Esophagus muscularis mucosa (tissue), 4 donors: Measurements from ENCODE around the gene LPA. TPM values are rescaled to one million over a fixed set of nuclear protein-coding genes. Genes with fewer than 3 reads are reported as not detected.
"Not testable (repeated sequence)": the region's sequence is repeated elsewhere in the genome, so short reads cannot be mapped to it uniquely, and the experiment has no call there.

Experiments used
- DNase-seq: peaks from one replicate; pipeline ENCODE4 v3.0.0-alpha.2; 2017; ENCODE audit errors: extremely low spot score
- H3K27ac ChIP-seq, 4 donors: fragments of 200-600 bp; sonication (generic); replicated peaks in 1 of 4; 1 replicate in 3 of 4; 2 replicates in 1 of 4; pipeline ENCODE4 v1.5.1; 2016 to 2019; ENCODE audit warnings: mild to moderate bottlenecking in 1 of 4
- H3K27me3 ChIP-seq, 4 donors: fragments of 200-600 bp; sonication (generic); one replicate each; pipeline versions ENCODE4 v1.5.1 to v1.6.0; 2016 to 2019
- H3K36me3 ChIP-seq, 4 donors: fragments of 200-600 bp; sonication (generic); one replicate each; pipeline ENCODE4 v1.5.1; 2016 to 2019
- H3K4me1 ChIP-seq, 4 donors: fragments of 200-600 bp; sonication (generic); one replicate each; pipeline ENCODE4 v1.5.1; 2016 to 2019
- H3K4me3 ChIP-seq, 4 donors: fragments of 200-600 bp; sonication (generic); 1 replicate in 2 of 4; 2 replicates in 2 of 4; pipeline ENCODE4 v1.5.1; 2016 to 2019; ENCODE audit warnings: mild to moderate bottlenecking in 4 of 4, moderate library complexity in 1 of 4
- H3K9me3 ChIP-seq, 4 donors: fragments of 200-600 bp; sonication (generic); 1 replicate in 3 of 4; 2 replicates in 1 of 4; pipeline ENCODE4 v1.5.1; 2016 to 2019
- CTCF ChIP-seq, 3 experiments: fragments of 200-600 bp in 2 of 3; fragments of 450-650 bp in 1 of 3; sonication (generic) in 2 of 3; IDR thresholded peaks; one replicate each; pipeline ENCODE4 v1.5.1; 2017 to 2019; ENCODE audit warnings: antibody characterized with exemption in 3 of 3, mild to moderate bottlenecking in 2 of 3, moderate library complexity in 1 of 3
- EP300 ChIP-seq: sonication (generic); formaldehyde crosslinking; IDR thresholded peaks from one replicate; pipeline ENCODE4 v1.6.1; 2017; ENCODE audit warnings: antibody characterized with exemption
- POLR2AphosphoS5 ChIP-seq, 2 donors: sonication (generic); formaldehyde crosslinking; IDR thresholded peaks; one replicate each; pipeline ENCODE4 v1.6.1; 2017; ENCODE audit warnings: antibody characterized with exemption in 2 of 2
- WGBS: methylation state at CpG from one replicate; pipeline ENCODE4 v1.1.5; 2018; 5-methylcytosine and 5-hydroxymethylcytosine counted together
- intact Hi-C: fragments of 100-400 bp; cut with DNase I; formaldehyde crosslinking; loops from one replicate; pipeline ENCODE4 v1.15.1; 2023
- total RNA-seq, 4 donors: library from RNA; depleted of rRNA; stranded (reverse); fragments of >200 nt; gene quantifications; one replicate each; pipeline versions ENCODE4 v1.1.0 to v1.2.1, GENCODE V29; 2016

LPA gene, protein sequence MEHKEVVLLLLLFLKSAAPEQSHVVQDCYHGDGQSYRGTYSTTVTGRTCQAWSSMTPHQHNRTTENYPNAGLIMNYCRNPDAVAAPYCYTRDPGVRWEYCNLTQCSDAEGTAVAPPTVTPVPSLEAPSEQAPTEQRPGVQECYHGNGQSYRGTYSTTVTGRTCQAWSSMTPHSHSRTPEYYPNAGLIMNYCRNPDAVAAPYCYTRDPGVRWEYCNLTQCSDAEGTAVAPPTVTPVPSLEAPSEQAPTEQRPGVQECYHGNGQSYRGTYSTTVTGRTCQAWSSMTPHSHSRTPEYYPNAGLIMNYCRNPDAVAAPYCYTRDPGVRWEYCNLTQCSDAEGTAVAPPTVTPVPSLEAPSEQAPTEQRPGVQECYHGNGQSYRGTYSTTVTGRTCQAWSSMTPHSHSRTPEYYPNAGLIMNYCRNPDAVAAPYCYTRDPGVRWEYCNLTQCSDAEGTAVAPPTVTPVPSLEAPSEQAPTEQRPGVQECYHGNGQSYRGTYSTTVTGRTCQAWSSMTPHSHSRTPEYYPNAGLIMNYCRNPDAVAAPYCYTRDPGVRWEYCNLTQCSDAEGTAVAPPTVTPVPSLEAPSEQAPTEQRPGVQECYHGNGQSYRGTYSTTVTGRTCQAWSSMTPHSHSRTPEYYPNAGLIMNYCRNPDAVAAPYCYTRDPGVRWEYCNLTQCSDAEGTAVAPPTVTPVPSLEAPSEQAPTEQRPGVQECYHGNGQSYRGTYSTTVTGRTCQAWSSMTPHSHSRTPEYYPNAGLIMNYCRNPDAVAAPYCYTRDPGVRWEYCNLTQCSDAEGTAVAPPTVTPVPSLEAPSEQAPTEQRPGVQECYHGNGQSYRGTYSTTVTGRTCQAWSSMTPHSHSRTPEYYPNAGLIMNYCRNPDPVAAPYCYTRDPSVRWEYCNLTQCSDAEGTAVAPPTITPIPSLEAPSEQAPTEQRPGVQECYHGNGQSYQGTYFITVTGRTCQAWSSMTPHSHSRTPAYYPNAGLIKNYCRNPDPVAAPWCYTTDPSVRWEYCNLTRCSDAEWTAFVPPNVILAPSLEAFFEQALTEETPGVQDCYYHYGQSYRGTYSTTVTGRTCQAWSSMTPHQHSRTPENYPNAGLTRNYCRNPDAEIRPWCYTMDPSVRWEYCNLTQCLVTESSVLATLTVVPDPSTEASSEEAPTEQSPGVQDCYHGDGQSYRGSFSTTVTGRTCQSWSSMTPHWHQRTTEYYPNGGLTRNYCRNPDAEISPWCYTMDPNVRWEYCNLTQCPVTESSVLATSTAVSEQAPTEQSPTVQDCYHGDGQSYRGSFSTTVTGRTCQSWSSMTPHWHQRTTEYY (N-terminal part only)
- not detected for total RNA-seq

DNA sequence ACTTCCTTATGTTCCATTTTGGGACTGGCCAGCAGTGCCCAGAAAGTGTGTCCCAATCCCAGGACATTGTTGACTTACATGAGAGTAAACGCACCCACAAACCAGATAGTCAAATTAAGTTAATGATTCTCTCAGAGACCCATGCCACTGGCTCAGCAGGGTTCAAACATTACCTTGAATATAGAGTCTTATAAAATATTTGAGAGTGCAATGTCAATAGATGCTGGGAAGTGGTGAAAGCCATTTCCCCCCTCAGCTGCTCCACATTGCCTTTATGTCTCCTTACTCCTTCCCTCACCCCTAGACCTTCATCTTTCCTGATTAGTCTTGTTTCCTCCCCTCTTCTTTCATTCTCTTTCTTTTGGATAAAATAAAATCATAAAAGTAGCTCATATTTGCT, at the start of gene LPA:
LPA (minus strand) TSS at position 78 of the 400 bp plus-strand sequence; CDS start at position 17, 61 bp downstream.
- intact Hi-C loops, H3K27ac ChIP-seq, H3K4me3 ChIP-seq, H3K4me1 ChIP-seq, H3K36me3 ChIP-seq, H3K27me3 ChIP-seq, H3K9me3 ChIP-seq: not testable (repeated sequence)
- 92% methylated on average over 1 of the region's 1 CpG for WGBS
- DNase-seq = peak; percentile 31

DNA sequence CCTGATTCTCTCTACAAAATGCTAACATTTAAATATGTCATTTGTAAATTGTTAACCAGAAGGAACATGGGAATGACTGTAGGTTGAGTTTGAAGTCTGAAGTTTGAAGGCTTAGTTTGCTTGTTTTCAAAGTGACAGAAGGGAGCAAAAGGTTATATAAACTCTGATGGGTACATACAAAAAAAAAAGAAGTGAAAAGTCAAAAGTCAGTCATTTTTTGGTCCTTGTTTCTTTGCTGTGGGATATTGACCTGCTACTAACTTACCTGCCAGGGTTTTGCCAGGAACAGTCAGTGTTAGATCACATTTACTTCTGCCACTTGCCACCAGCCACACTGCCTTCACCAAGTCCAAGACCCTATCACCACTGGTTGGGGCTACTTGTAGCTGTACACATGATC, 44.9 kb upstream of the LPA start:
- intact Hi-C loops, H3K4me3 ChIP-seq, H3K36me3 ChIP-seq, H3K9me3 ChIP-seq, H3K27ac ChIP-seq, H3K27me3 ChIP-seq, DNase-seq, H3K4me1 ChIP-seq: not testable (repeated sequence)

- H3K27ac ChIP-seq, H3K4me3 ChIP-seq, H3K4me1 ChIP-seq, H3K36me3 ChIP-seq, intact Hi-C loops, H3K27me3 ChIP-seq, DNase-seq, H3K9me3 ChIP-seq: not testable (repeated sequence)
- WGBS = 85% methylated on average over 7 of the region's 7 CpGs
These were observed 40.6 kb upstream of the LPA start for GRCh38 chr6:160704688-160705087.

- DNase-seq, H3K9me3 ChIP-seq, H3K27ac ChIP-seq, H3K4me3 ChIP-seq, H3K4me1 ChIP-seq, H3K27me3 ChIP-seq, intact Hi-C loops, H3K36me3 ChIP-seq: not testable (repeated sequence)
- WGBS = 89% methylated on average over 6 of the region's 6 CpGs
These were observed 38.0 kb upstream of the LPA start, which contains the start of gene PLG for GRCh38 chr6:160701918-160702680. Gene PLG (plus strand): TSS chr6:160702244. CDS start chr6:160702305, 61 bp downstream.

DNA sequence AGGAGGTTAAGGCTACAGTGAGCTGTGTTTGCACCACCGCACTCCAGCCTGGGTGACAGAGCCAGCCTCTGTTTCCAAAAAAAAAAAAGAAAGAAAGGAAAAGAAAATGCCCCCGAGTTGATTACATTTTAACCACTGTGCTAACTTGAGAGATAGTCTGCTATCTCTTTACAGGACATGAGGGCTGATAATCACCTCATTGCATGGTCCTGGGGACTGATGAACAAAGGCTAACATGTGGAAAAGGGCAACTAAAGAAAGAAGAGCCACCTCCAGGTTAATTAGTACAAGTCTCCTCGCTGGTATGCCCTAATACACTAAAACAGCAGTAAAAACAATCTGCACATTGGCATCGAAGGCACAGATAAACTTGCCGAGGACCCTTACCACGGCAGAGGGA, 33.8 kb upstream of the LPA start:
- Histone ChIP-seq H3K27me3 (no peaks in the 10 kb centered on the region), H3K9me3 (no peaks in the 10 kb centered on the region), H3K27ac (no peak overlapping the region), H3K4me1 (no peaks in the 10 kb centered on the region), H3K4me3 (no peak overlapping the region), H3K36me3 (no peaks in the 10 kb centered on the region)
- no peak for DNase-seq
- no peak for TF ChIP-seq CTCF (IDR thresholded peaks at IDR 0.05)
- no peak for TF ChIP-seq POLR2AphosphoS5 (IDR thresholded peaks at IDR 0.05)
- no peak for TF ChIP-seq EP300
- intact Hi-C loops = no loop called here
- WGBS = 82% methylated on average over 6 of the region's 6 CpGs

DNA sequence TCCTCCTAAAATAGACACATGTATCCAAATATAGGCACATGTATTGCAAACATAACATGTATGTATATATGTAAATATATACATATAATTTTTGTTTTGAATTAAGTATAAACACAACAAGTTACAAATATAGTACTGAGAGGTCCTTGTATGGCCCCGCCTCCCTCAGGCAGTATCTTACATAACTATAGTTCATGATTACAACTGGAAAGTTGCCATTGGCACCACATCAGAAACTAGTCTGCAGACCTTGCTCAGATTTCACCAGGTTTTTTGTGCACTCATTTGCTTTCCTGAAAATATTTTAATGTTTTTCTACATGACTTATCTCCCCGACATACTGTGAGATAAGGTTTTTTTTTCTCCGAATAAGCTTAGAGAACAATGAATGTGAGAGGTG, 32.8 kb upstream of the LPA start:
- H3K27ac ChIP-seq, H3K4me1 ChIP-seq, H3K36me3 ChIP-seq, H3K4me3 ChIP-seq, intact Hi-C loops, H3K9me3 ChIP-seq, DNase-seq, H3K27me3 ChIP-seq: not testable (repeated sequence)
- WGBS = 86% methylated on average over 3 of the region's 3 CpGs

GRCh38 chr6:160695622-160696021, 31.5 kb upstream of the LPA start:
- DNase-seq, H3K4me1 ChIP-seq, H3K4me3 ChIP-seq, intact Hi-C loops, H3K27me3 ChIP-seq, H3K36me3 ChIP-seq, H3K27ac ChIP-seq, H3K9me3 ChIP-seq: not testable (repeated sequence)
- 77% methylated on average over 2 of the region's 2 CpGs for WGBS

GRCh38 chr6:160695025-160695424, 30.9 kb upstream of the LPA start:
- H3K4me1 ChIP-seq, H3K36me3 ChIP-seq, H3K4me3 ChIP-seq, H3K27me3 ChIP-seq, intact Hi-C loops, H3K9me3 ChIP-seq, H3K27ac ChIP-seq, DNase-seq: not testable (repeated sequence)
